ENCODE data around the gene FRMPD1. TPM values are rescaled to one million over a fixed set of nuclear protein-coding genes. Genes with fewer than 3 reads are reported as not detected.
"Not testable (repeated sequence)": the region's sequence is repeated elsewhere in the genome, so short reads cannot be mapped to it uniquely, and the experiment has no call there.

Gene FRMPD1
- total RNA-seq, 1 donor from 2014 or later, result 0.31 TPM

DNA sequence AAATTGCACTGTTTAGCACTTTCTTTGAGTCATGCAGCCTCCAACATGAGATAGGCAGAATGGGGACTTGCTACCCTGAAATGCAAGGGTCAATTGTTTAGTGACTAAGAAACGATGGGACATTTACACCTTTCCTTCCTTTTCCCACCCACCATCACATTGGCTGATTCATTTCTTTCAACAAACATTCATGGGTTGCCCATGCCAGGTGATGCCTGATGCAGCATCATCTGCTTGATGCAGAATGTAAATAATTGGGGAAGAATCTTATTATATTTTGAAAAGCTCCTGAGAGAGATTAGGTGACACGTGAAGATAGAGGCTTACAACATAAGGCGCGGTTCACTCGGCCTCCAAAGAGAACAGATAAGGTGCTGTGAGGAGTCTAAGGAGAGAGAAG lies 98.4 kb downstream of the FRMPD1 start:
- Mint-ChIP-seq H3K4me1 (ENCODE audit: low read depth) (peaks cover 3% of the 10 kb centered on the region), H3K36me3 (ENCODE audit: insufficient read depth) (no peaks in the 10 kb centered on the region), H3K27me3 (peaks cover 18% of the 10 kb centered on the region), H3K4me3 (ENCODE audit: low read depth) (no peak overlapping the region), H3K27ac (no peak overlapping the region), H3K9me3 (ENCODE audit: low read depth) (peaks cover 6% of the 10 kb centered on the region)
- TF ChIP-seq, protein P1, sequence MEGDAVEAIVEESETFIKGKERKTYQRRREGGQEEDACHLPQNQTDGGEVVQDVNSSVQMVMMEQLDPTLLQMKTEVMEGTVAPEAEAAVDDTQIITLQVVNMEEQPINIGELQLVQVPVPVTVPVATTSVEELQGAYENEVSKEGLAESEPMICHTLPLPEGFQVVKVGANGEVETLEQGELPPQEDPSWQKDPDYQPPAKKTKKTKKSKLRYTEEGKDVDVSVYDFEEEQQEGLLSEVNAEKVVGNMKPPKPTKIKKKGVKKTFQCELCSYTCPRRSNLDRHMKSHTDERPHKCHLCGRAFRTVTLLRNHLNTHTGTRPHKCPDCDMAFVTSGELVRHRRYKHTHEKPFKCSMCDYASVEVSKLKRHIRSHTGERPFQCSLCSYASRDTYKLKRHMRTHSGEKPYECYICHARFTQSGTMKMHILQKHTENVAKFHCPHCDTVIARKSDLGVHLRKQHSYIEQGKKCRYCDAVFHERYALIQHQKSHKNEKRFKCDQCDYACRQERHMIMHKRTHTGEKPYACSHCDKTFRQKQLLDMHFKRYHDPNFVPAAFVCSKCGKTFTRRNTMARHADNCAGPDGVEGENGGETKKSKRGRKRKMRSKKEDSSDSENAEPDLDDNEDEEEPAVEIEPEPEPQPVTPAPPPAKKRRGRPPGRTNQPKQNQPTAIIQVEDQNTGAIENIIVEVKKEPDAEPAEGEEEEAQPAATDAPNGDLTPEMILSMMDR (IDR thresholded peaks at IDR 0.05; ENCODE audit: unreplicated experiment), result no peak
- DNase-seq (ENCODE audit: low spot score, unreplicated experiment), result no peak

DNA sequence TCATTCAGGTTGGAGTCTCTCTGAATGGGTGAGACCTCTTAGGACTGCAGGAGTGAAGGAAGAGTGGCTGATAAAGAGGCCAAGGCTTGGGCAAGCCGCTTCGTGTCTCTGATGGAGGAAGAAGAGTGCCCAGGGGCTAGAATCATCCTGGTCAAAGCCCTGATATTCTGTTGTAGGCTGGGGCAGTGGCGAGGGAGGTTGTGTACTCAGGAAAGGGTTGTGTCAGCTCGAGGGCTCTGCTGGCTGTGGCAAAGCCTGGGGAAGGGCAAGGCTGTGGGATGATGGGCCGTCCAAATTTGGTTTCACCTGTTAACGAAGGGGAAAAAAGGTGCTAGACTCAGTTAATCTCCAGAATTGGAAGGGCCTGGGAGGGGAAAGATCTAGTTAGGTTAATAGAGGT lies 100.4 kb downstream of the FRMPD1 start:
- Mint-ChIP-seq H3K9me3 (ENCODE audit: low read depth) (peaks cover 6% of the 10 kb centered on the region), H3K27ac (no peak overlapping the region), H3K27me3 (peaks cover 10% of the 10 kb centered on the region), H3K4me3 (ENCODE audit: low read depth) (no peak overlapping the region), H3K36me3 (ENCODE audit: insufficient read depth) (no peaks in the 10 kb centered on the region), H3K4me1 (ENCODE audit: low read depth) (peaks cover 9% of the 10 kb centered on the region)
- no peak for DNase-seq (ENCODE audit: low spot score, unreplicated experiment)
- TF ChIP-seq, protein P1 (IDR thresholded peaks at IDR 0.05; ENCODE audit: unreplicated experiment), result no peak

DNA sequence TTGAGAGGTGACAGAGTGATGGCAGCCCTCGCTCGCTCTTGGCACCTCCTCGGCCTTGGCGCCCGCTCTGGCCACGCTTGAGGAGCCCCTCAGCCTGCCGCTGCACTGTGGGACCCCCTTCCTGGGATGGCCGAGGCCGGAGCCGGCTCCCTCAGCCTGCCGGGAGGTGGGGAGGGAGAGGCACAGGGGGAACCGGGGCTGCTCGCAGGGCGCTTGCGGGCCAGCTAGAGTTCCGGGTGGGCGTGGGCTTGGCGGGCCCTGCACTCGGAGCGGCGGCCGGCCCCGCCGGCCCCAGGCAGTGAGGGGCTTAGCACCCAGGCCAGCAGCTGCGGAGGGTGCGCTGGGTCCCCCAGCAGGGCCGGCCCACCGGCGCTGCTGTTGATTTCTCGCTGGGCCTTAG lies 101.0 kb downstream of the FRMPD1 start:
- not testable (repeated sequence) for H3K27ac Mint-ChIP-seq; DNase-seq (ENCODE audit: low spot score, unreplicated experiment); H3K9me3 Mint-ChIP-seq (ENCODE audit: low read depth); H3K36me3 Mint-ChIP-seq (ENCODE audit: insufficient read depth); H3K4me3 Mint-ChIP-seq (ENCODE audit: low read depth); H3K4me1 Mint-ChIP-seq (ENCODE audit: low read depth)
- peaks cover 10% of the 10 kb centered on the region for H3K27me3 Mint-ChIP-seq

DNA sequence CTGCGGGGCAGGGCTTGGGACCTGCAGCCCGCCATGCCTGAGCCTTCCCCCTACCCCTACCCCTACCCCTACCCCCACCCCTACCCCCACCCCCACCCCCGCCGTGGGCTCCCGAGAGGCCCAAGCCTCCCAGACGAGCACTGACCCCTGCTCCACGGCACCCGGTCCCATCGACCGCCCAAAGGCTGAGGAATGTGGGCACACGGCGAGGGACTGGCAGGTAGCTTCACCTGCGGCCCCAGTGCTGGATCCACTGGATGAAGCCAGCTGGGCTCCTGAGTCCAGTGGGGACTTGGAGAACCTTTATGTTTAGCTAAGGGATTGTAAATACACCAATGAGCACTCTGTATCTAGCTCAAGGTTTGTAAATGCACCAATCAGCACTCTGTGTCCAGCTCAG lies 101.4 kb downstream of the FRMPD1 start:
- H3K27ac Mint-ChIP-seq; H3K9me3 Mint-ChIP-seq (ENCODE audit: low read depth); H3K4me3 Mint-ChIP-seq (ENCODE audit: low read depth); H3K36me3 Mint-ChIP-seq (ENCODE audit: insufficient read depth); DNase-seq (ENCODE audit: low spot score, unreplicated experiment); H3K4me1 Mint-ChIP-seq (ENCODE audit: low read depth): not testable (repeated sequence)
- H3K27me3 Mint-ChIP-seq, result peaks cover 10% of the 10 kb centered on the region

DNA sequence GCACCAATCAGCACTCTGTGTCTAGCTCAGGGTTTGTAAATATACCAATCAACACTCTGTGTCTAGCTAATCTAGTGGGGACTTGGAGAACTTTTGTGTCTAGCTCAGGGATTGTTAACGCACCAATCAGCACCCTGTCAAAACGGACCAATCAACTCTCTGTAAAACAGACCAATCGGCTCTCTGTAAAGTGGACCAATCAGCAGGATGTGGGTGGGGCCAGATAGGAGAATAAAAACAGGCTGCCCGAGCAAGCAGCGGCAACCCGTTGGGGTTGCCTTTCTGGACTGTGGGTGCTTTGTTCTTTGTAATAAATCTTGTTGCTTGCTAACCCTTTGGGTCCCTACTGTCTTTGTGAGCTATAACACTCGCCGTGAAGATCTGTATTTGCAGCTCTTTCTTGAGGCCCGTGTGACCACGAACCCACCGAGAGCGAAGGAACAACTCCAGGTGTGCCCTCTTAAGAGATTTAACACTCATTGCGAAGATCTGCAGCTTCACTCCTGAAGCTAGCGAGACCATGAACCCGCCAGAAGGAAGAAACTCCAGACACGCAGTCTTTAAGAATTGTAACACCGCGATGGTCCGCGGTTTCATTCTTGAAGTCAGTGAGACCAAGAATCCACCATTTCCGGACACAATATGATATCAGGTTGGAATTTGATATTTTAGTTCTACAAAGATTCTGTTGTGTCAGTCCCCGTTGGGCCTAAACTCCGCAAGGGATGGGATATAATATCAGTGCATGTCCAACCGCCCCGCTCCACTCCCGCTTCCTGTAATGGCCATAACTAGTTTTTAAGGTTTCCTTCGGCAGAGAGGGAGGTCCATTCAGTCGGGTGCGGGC lies 102.1 kb downstream of the FRMPD1 start:
- Mint-ChIP-seq H3K4me1 (ENCODE audit: low read depth) (peaks cover 9% of the 10 kb centered on the region), H3K36me3 (ENCODE audit: insufficient read depth) (no peaks in the 10 kb centered on the region), H3K4me3 (ENCODE audit: low read depth) (peak overlapping the region; percentile 91), H3K9me3 (ENCODE audit: low read depth) (peaks cover 6% of the 10 kb centered on the region), H3K27ac (no peak overlapping the region), H3K27me3 (peaks cover 10% of the 10 kb centered on the region)
- DNase-seq (ENCODE audit: low spot score, unreplicated experiment), result no peak
- TF ChIP-seq, protein P1 (IDR thresholded peaks at IDR 0.05; ENCODE audit: unreplicated experiment), result no peak

DNA sequence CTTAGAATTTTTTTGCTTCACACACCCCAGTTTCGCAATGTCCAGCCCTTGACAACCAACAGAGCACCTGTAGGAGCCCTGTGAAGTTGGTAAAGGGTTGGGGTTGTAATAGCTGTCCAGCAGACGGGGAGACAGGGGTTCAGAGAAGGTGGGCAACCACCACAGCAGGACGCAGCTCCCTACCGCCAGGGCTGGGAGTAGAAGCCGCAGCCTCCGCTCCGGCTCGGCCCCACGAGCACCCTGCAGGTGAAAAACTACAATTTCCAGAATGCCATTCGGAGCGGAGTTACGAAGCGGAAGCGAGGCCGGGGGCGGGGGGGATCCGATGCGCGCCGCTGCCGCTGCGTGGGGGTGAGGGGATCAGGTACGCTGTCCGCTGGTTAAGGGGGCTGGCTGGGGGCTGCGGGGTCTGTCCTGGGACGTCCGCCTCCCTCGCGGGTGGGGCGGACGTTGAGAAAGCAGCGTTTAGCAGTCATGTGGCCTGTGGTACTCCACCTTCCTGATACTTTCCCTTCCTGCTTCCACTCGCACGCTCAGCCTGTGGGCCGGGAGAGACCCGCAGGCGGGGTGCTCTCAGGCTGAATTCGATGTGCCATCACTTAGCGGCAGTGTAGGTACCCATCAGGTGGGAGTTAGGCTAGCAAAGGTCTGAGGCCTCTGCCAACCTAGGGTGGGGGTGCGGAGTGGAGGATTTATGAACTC lies 102.9 kb downstream of the FRMPD1 start, which contains the start of gene TRMT10B:
Gene TRMT10B, plus strand, starts transcription at position 317 of the 702 bp plus-strand sequence. CDS start 8,127 bp downstream, outside the sequence.
- TF ChIP-seq, protein P1 (IDR thresholded peaks at IDR 0.05; ENCODE audit: unreplicated experiment), result no peak
- H3K4me3 Mint-ChIP-seq (ENCODE audit: low read depth), result peak within 1 kb of the TSS; percentile 91
- H3K36me3 Mint-ChIP-seq (ENCODE audit: insufficient read depth), result no peaks in the 10 kb centered on the region
- peaks cover 9% of the 10 kb centered on the region for H3K4me1 Mint-ChIP-seq (ENCODE audit: low read depth)
- peak; percentile 49 for DNase-seq (ENCODE audit: low spot score, unreplicated experiment)
- peak within 1 kb of the TSS; percentile 81 for H3K27ac Mint-ChIP-seq
- H3K27me3 Mint-ChIP-seq, result peaks cover 10% of the 10 kb centered on the region
- peaks cover 6% of the 10 kb centered on the region for H3K9me3 Mint-ChIP-seq (ENCODE audit: low read depth)

Measured in progenitor cell of endocrine pancreas (in vitro differentiated cells).